GM23248 (cell line): ENCODE results near the gene DIAPH3. TPM values are rescaled to one million over a fixed set of nuclear protein-coding genes. Genes with fewer than 3 reads are reported as not detected.

Experiments
- DNase-seq: peaks from one replicate; pipeline ENCODE4 v3.0.0-alpha.2; 2015
- H2AFZ ChIP-seq: fragments of 200-600 bp; sonication (generic); 2 replicates; pipeline ENCODE4 v1.6.1; 2016; ENCODE audit warnings: antibody characterized with exemption
- H3F3A ChIP-seq: fragments of 200-600 bp; sonication (generic); 2 replicates; pipeline ENCODE4 v1.6.1; 2016; ENCODE audit warnings: mild to moderate bottlenecking, antibody characterized with exemption, mixed run types; ENCODE audit not compliant: insufficient read depth
- H3K27ac ChIP-seq: fragments of 200-600 bp; sonication (generic); 2 replicates; pipeline ENCODE4 v1.5.1; 2016; ENCODE audit warnings: mild to moderate bottlenecking
- H3K27me3 ChIP-seq: fragments of 200-600 bp; sonication (generic); replicated peaks from 2 replicates; pipeline ENCODE4 v1.6.1; 2016; ENCODE audit warnings: mild to moderate bottlenecking; ENCODE audit not compliant: insufficient read depth
- H3K36me3 ChIP-seq: fragments of 200-600 bp; sonication (generic); 2 replicates; pipeline ENCODE4 v1.6.1; 2016; ENCODE audit warnings: low read depth, mild to moderate bottlenecking
- H3K4me1 ChIP-seq: fragments of 200-600 bp; sonication (generic); 2 replicates; pipeline ENCODE4 v1.6.1; 2016; ENCODE audit warnings: mild to moderate bottlenecking; ENCODE audit not compliant: insufficient read depth
- H3K4me2 ChIP-seq: fragments of 200-600 bp; sonication (generic); one replicate; pipeline ENCODE4 v1.6.1; 2016; ENCODE audit warnings: mild to moderate bottlenecking; ENCODE audit not compliant: unreplicated experiment
- H3K4me3 ChIP-seq: fragments of 200-600 bp; sonication (generic); 2 replicates; pipeline ENCODE4 v1.5.1; 2016; ENCODE audit warnings: mild to moderate bottlenecking
- H3K79me2 ChIP-seq: fragments of 200-600 bp; sonication (generic); 2 replicates; pipeline ENCODE4 v1.6.1; 2016; ENCODE audit warnings: mild to moderate bottlenecking; ENCODE audit not compliant: insufficient read depth
- H3K9ac ChIP-seq: fragments of 200-600 bp; sonication (generic); 2 replicates; pipeline ENCODE4 v1.6.1; 2016; ENCODE audit warnings: mild to moderate bottlenecking
- H3K9me2 ChIP-seq: fragments of 200-600 bp; sonication (generic); 2 replicates; pipeline ENCODE4 v1.6.1; 2016; ENCODE audit warnings: mixed run types, mild to moderate bottlenecking, moderate library complexity; ENCODE audit not compliant: insufficient read depth
- H3K9me3 ChIP-seq: fragments of 200-600 bp; sonication (generic); one replicate; pipeline ENCODE4 v1.6.1; 2017; ENCODE audit warnings: low read depth
- H4K20me1 ChIP-seq: fragments of 200-600 bp; sonication (generic); 2 replicates; pipeline ENCODE4 v1.6.0; 2016; ENCODE audit not compliant: insufficient read depth
- EZH2 ChIP-seq: fragments of 200-600 bp; sonication (generic); IDR thresholded peaks from 2 replicates; pipeline ENCODE4 v1.6.1; 2018; ENCODE audit warnings: antibody characterized with exemption, mild to moderate bottlenecking; ENCODE audit not compliant: insufficient read depth, poor library complexity, severe bottlenecking
- EZH2phosphoT487 ChIP-seq: fragments of 200-600 bp; sonication (generic); IDR thresholded peaks from 2 replicates; pipeline ENCODE4 v1.6.1; 2018; ENCODE audit warnings: antibody characterized with exemption, moderate library complexity, mild to moderate bottlenecking, low read depth; ENCODE audit not compliant: insufficient read depth
- WGBS, 2 experiments: methylation state at CpG; one replicate each; pipeline ENCODE4 v1.1.6; 2015 to 2017; ENCODE audit warnings: low lambda C conversion rate in 2 of 2, low coverage in 1 of 2; ENCODE audit errors: missing lambda C conversion rate in 2 of 2; 5-methylcytosine and 5-hydroxymethylcytosine counted together
- in situ Hi-C: fragments of 300-500 bp; cut with MboI; formaldehyde crosslinking; loops from 2 replicates; pipeline ENCODE4 v1.15.0; 2020
- polyA plus RNA-seq: library from polyadenylated mRNA; unstranded; fragments of >200 nt; fragmentation: Nextera tagmentation; extraction: Ambion mirVana; gene quantifications from 2 replicates; pipeline ENCODE4 v1.2.1, GENCODE V29; 2016
- total RNA-seq: library from RNA; depleted of rRNA; stranded (reverse); fragments of >200 nt; shearing (Covaris generic); gene quantifications from 2 replicates; pipeline ENCODE4 v1.2.3, GENCODE V29; 2014

Gene DIAPH3
- total and polyA plus RNA-seq, 2 experiments from 2014 or later = 12.1 to 18.1 TPM

DNA sequence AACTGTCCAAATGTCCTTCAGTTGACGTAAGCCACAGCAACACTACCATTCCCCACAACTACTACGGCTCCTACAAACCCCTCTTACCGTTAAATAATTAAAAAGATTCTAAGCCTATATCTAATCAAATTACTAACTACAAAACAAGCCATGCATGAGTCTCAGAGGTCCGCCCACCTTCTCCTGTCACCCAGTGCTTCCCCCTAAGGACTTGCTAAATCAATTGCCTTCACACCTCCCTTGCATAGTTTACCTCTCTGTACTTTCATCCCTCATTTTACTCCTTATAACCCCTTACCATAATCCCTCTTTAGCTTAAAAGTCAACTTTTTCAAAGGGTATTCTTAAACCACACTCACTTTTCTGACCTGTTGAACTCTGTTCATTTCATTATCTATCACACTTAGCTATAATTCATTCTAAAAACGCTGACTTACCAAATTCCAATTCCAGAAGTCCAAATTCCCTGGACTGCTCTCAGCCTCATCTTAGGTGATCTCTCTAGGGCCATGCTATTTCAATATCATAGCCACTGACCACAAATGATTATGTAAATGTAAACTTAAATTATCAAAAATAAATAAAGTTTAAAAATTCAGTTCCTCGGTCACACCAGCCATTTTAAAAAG is 187.8 kb downstream of the DIAPH3 start:
- no peak for DNase-seq
- Histone ChIP-seq H3K79me2 (no peaks in the 10 kb centered on the region), H3K9ac (no peak overlapping the region), H3K9me3 (no peaks in the 10 kb centered on the region), H3K36me3 (no peaks in the 10 kb centered on the region; the same call in 1 of the 2 replicates), H3K4me3 (no peak overlapping the region), H3K27me3 (no peaks in the 10 kb centered on the region), H3K27ac (no peak overlapping the region), H3K9me2 (no peaks in the 10 kb centered on the region), H4K20me1 (no peaks in the 10 kb centered on the region), H3K4me1 (no peaks in the 10 kb centered on the region), H3F3A (no peaks in the 10 kb centered on the region), H3K4me2 (no peak overlapping the region), H2AFZ (no peak overlapping the region)
- in situ Hi-C loops = no loop called here
- WGBS, 2 experiments = 94% methylated on average over 6 of the region's 6 CpGs
- TF ChIP-seq EZH2phosphoT487 (no peak), EZH2 (no peak)

DNA sequence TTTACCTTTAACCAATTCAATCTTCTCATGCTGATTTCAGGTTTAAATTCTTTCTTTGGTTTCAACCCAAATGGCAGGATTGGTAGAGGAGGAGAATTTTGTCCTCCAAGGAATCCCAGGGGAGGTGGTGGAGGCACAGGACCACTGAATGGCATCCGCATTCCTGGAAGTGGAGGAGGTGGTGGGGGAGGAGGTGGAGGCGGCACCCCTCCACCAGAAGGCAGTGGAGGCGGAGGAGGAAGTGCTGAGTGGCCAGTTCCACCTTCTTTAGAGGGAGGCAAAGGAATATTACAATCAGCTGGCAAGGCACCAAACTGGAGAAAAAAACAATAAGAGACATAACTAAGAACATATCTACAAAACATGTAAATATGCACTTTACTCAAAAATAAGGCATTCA is 192.9 kb downstream of the DIAPH3 start:
- TF ChIP-seq EZH2phosphoT487 = no peak
- TF ChIP-seq EZH2 = no peak
- Histone ChIP-seq H3F3A (no peaks in the 10 kb centered on the region), H3K27me3 (no peaks in the 10 kb centered on the region), H2AFZ (no peak overlapping the region), H3K27ac (no peak overlapping the region), H3K9ac (no peak overlapping the region), H3K9me3 (no peaks in the 10 kb centered on the region), H3K4me2 (no peak overlapping the region), H3K4me3 (no peak overlapping the region), H3K79me2 (no peaks in the 10 kb centered on the region), H3K9me2 (no peaks in the 10 kb centered on the region), H3K4me1 (no peaks in the 10 kb centered on the region), H4K20me1 (no peaks in the 10 kb centered on the region), H3K36me3 (no peaks in the 10 kb centered on the region; the same call in 1 of the 2 replicates)
- in situ Hi-C loops = no loop called here
- DNase-seq = no peak
- WGBS, 2 experiments = 97 to 100% methylated on average over 1 to 3 of the region's 3 CpGs

DNA sequence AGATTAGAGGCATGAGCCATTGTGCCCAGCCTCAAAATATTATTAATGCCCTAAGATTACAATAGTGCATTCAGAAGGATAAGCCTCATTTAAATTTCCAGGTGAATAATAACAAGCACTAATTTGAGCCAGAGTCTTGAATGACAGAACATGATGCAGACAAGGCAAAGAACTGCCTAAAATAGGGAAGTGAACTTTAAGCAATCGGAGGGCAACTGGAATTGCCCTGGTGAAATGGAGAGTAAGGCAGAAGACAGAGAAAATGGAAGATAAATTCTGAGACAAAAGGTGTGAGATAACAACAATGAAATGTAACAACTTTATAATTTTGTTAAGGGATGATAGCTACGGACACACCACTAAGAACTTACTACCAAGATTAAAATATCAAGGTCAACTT is 199.9 kb downstream of the DIAPH3 start:
- H3K27ac ChIP-seq = no peak overlapping the region
- no peaks in the 10 kb centered on the region for H3K4me1 ChIP-seq
- no peak overlapping the region for H3K4me3 ChIP-seq
- H4K20me1 ChIP-seq = no peaks in the 10 kb centered on the region
- in situ Hi-C loops = no loop called here
- no peak overlapping the region for H3K4me2 ChIP-seq
- H3K9ac ChIP-seq = no peak overlapping the region
- WGBS, 2 experiments = 47 to 50% methylated on average over 2 of the region's 2 CpGs
- no peaks in the 10 kb centered on the region for H3K9me3 ChIP-seq
- TF ChIP-seq EZH2 (no peak), EZH2phosphoT487 (no peak)
- H3K36me3 ChIP-seq = no peaks in the 10 kb centered on the region
- H3K27me3 ChIP-seq = no peaks in the 10 kb centered on the region
- no peaks in the 10 kb centered on the region for H3F3A ChIP-seq
- no peak overlapping the region for H2AFZ ChIP-seq
- H3K79me2 ChIP-seq = no peaks in the 10 kb centered on the region
- H3K9me2 ChIP-seq = no peaks in the 10 kb centered on the region
- DNase-seq = no peak

DNA sequence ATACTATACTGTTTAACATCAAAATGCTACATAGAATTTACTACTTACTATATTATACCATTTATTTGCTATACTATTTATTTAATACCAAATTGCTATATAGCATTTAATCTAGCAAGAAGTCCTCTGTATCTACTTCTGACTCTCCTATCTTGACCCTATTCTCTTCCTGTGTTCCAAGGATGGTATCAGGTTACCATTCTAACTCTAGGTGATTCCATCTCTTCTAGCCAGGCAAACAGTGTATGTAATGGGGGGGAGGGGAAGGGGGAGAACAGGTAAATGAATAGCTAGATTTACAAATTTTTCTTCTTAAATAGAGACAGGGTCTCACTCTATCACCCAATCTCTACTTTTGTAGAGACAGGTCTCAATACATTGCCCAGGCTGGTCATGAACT is 200.3 kb downstream of the DIAPH3 start:
- Histone ChIP-seq H4K20me1 (no peaks in the 10 kb centered on the region), H3K4me3 (no peak overlapping the region), H3K4me2 (no peak overlapping the region), H3K27ac (no peak overlapping the region), H3K36me3 (no peaks in the 10 kb centered on the region), H3K9ac (no peak overlapping the region), H3F3A (no peaks in the 10 kb centered on the region), H3K9me3 (no peaks in the 10 kb centered on the region), H3K4me1 (no peaks in the 10 kb centered on the region), H3K79me2 (no peaks in the 10 kb centered on the region), H2AFZ (no peak overlapping the region), H3K9me2 (no peaks in the 10 kb centered on the region), H3K27me3 (no peaks in the 10 kb centered on the region)
- in situ Hi-C loops = no loop called here
- TF ChIP-seq EZH2 (no peak), EZH2phosphoT487 (no peak)
- no peak for DNase-seq

DNA sequence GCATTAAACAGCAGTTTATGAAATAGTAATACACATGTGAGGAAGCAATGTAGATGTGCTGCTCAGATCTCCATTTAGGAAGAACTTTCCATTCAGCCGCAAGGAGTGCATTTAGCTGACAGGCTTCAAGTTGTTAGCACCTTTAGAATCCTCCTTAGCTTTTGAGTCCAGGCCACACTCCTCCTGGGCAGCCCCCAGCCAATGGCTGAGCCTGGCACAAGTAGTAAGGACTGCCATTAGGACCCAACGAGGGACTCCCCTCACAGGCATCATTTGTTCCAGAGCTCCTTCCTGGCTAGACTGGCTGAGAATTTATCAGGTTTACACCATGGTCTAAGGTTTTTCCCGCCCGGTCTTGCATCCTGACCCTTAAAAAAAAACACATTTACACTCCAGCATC is 201.4 kb downstream of the DIAPH3 start:
- no peak overlapping the region for H2AFZ ChIP-seq
- no peaks in the 10 kb centered on the region for H3F3A ChIP-seq
- WGBS, 2 experiments = 92 to 93% methylated on average over 4 of the region's 4 CpGs
- H3K36me3 ChIP-seq = no peaks in the 10 kb centered on the region
- no peaks in the 10 kb centered on the region for H4K20me1 ChIP-seq
- H3K27me3 ChIP-seq = no peaks in the 10 kb centered on the region
- no peaks in the 10 kb centered on the region for H3K4me1 ChIP-seq
- TF ChIP-seq EZH2 (no peak), EZH2phosphoT487 (no peak)
- in situ Hi-C loops = no loop called here
- no peaks in the 10 kb centered on the region for H3K79me2 ChIP-seq
- no peak for DNase-seq
- H3K27ac ChIP-seq = no peak overlapping the region
- no peak overlapping the region for H3K4me2 ChIP-seq
- no peaks in the 10 kb centered on the region for H3K9me2 ChIP-seq
- no peak overlapping the region for H3K9ac ChIP-seq
- no peak overlapping the region for H3K4me3 ChIP-seq
- no peaks in the 10 kb centered on the region for H3K9me3 ChIP-seq
